SK-N-MC (cell line): ENCODE data around the gene JAZF1.

Source experiments
- EZH2 ChIP-seq: fragments of 200-600 bp; sonication (generic); IDR thresholded peaks from one replicate; pipeline ENCODE4 v1.6.1; 2017; ENCODE audit warnings: antibody characterized with exemption
- POLR2AphosphoS5 ChIP-seq: IDR thresholded peaks from 2 replicates; pipeline ENCODE4 v1.6.1; 2012; ENCODE audit warnings: mild to moderate bottlenecking, low read depth, low read length, borderline replicate concordance

DNA sequence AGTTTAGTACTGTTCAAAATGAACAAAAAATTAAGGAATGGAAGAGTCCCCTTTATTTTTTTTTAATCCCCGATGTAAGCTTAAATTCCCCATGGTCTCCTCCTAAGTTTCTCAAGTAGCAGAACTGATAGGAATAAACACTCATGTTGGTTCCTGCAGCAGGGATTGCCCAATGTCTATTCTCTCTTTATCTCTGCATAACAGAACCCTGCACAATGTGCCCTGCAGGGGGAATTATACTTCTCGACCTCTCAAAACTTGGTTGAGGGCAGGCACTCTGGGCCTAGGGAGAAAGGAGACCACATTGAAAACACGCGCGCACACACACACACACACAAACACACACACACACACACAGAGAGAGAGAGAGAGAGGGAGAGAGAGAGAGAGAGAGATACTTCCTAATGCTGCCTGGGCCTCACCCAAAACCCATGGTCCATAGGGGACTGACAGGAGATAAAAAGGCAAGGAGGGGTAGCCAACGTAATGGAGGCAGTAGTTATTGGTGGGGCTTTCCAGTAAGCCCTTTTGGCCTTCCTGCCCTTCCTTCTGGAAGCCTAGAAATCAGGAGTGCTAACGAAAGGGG is 22.7 kb downstream of the JAZF1 start:
- no peak for TF ChIP-seq EZH2
- TF ChIP-seq POLR2AphosphoS5, result no peak
